IPS DF 4.7 (cell line): ENCODE results near the gene FOXC2.

Experiments
- DNase-seq: peaks from one replicate; pipeline ENCODE4 v3.0.0-alpha.2; 2013; ENCODE audit warnings: low spot score; ENCODE audit errors: extremely low read depth

The FOXC2 gene

DNA sequence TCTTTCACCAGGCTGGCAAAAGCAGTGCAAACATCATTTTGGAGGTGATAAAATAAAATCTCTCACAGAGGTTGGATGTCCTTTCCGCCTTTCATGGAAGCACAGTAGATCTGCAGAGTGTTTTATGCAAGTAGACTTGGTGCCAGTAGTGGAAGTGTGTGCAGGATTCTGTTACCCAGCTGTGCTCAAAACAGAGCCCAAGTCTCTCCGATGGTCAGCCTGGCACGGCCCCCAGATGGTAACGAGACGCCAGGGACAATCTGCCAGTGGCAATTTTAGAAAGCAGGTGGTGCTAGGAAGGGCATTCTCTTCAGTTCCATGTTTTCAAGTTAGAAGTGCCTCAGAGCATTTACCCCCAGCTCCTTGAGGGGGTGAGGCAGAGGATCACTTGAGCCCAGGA, 10.1 kb upstream of the FOXC2 start:
- no peak for DNase-seq

DNA sequence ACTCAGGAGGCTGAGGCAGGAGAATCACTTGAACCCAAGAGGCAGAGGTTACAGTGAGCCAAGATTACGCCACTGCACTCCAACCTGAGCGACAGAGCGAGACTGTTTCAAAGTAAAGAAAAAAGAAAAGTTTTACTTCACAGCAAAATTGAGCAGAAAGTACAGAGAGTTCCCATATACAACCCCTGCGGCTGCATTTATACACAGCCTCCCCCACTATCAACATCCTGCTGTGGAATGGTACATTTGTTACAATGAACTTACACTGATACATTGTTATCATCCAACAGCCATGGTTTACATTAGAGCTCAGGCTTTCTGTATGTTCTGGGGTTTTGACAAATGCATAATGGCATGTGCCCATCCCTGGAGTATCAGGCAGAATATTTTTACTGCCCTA, 9.0 kb upstream of the FOXC2 start:
- DNase-seq = no peak

DNA sequence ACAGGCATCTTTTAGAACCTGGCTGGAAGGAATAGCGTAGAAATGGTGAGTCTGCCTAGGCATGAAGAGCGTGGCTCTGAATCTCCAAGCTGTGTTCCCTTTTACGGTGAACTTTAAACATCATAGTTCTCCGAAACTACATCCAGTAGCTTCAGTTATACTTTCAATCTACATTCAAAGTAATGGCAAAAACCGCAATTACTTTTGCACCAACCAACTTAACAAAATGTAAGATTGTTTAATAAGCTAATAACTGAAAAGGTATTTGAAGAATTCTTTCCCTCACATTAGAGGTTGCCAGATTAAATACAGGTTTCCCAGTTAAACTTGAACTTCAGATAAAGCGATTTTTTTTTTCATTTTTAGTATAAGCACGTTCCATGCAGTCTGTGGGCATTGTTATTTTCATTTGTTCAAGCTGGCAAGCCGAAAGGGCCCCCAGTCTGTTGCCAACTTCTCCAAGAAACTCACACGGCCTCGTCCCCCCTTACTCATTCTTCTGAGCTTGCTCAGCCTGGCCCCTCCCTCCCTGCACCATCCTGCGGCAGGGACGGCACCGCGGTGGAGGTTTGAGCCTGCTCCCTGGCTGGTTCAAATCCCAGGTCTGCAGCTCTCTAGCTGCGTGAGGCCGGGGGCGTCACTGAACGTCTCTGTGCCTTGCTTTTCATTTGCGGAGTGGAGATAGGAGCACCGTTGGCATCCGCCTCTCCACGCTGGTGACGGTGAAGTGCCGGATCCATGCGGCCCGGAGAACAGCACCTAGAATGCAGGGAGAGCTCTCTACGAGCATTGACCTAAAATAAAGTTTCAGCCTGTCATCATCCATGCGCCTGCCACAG, 8.1 kb upstream of the FOXC2 start:
- DNase-seq = no peak

DNA sequence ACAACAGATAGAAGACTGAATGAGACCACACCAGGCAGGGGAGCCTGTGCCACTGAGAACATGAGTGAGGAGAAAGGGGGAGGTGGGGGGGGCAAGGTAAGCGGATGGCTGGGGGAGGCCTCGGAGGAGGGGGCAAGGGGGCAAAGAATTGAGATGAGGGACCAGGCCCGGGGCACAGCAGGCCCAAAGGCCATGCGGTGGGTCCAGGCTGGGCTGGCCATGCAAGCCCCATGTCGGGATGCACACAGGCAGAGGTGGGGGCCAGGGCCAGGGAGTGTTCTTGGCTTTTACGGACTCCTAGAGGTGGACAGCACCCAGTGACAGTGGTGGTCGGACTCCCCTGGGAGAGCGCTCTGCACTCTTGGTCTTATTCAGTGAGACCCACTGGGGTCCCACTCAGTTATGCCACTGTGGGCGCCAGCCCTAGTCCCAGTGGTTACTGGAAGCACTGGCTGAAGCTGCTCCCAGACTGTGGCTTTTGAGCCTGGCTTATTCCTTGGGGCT, 6.8 kb upstream of the FOXC2 start:
- no peak for DNase-seq

DNA sequence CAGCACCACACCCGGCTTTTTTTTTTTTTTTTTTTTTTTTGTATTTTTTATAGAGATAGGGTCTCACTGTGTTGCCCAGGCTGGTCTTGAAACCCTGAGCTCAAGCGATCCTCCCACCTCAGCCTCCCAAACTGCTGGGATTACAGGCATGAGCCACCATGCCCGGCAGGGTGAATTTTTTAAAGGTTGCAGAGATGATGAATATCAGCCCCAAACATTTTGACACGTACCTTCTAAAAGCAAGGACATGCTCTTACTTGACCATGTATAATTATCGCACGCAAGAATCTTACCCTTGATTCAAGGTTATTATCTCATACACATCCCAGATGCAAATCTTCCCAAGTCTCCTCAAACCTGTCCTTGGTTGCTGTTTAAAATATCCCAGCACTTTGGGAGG, 4.3 kb upstream of the FOXC2 start:
- no peak for DNase-seq

DNA sequence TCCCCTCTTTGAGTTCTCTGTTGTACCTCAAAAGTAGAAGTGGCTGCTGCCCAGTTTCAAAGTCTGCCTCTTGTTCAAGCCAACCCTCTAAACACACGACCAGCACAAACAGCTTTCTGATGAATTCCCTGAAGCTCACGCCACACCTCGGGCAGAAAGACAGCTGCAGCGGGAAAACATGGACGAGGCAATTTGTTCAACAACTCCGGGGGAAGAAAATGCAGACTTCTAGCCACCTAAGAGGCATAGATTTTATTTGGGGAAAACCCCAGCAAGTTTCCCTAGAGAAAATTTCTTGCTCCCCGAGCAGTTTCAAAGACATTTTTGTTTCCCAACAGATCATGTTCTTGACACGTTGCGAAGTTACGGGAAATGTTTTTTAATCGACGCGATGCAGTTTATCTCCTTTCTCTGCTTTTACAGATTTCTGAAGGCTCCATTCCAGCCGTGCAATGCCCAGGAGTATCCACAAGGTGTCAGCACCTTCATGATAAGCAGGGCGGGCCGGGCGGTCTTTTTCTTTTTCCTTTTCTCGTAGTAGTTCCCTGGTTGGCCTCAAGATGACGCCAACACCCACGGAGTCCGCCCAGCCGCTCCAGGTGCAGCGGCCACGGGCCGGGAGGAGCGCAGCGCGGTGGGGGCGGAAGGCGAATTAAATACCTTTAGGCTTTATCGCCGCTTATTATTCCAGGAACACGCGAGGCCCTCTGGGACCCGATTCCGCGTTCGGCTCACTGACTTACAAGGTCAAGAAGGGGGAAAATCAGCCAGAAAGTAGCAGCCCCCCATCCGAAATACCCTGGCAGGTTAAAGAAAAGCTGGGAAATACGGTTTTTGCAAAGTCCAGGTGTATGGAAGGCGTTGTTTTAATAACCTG, 2.9 kb upstream of the FOXC2 start:
- no peak for DNase-seq

DNA sequence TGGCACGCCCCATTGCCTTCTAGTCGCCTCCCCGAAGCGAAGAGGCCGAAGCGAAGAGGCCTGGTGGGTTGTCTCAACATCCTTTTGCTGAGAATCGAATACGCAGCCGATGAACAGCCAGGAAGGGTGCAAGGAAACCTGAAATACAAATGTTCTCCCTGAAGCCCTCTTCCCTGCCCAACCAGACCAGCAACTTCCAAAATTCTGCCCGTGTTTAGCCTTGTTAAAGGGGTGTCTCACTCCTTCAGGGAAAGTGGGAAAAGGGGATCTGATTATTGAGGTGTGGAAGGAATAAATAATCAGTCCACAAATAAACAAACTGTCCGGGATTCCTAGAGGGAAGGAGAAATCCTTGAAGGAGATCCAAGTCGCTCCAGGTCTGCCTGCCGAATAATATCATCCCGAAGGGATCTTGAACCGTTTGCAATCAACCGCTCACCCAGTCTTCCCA, 1.4 kb upstream of the FOXC2 start:
- DNase-seq = no peak

DNA sequence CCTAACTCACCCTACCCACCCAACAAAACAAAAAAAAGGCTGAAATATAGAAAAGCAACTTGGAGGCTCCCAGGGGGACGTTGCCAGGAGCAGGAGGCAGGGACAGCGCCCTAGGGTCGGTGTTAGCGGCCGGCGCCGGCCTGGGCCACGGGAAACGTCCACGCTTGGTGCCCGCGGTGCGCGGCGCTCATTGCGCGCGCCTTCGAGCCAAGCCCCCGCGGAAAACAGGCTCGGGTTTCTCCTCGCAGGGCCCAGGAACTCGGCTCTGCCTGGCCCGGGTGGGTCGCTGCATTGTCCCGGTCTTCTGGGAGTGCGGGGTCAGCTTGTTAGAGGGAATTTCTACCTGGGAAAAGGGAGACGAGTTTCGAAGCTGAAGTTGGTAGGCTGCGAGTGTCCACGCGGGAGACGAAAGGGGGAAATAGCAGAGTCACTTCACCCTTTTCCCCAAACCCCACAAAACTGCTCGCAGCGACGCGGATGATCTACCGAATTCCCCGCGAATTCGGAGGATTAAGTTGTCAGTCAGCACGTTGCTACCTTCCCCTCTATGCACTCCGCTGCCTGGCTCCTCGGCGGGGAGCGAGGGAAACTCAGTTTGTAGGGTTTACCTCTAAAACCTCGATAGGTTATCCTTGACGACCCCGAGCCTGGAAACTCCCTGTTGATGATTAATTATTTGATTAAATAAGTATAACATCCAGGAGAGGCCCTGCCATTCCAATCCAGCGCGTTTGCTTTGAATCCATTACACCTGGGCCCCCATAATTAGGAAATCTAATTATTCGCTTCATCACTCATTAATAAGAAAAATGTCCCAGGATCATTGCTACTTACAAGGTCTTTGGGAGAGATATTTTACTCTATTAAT, 751 bp upstream of the FOXC2 start:
- no peak for DNase-seq

DNA sequence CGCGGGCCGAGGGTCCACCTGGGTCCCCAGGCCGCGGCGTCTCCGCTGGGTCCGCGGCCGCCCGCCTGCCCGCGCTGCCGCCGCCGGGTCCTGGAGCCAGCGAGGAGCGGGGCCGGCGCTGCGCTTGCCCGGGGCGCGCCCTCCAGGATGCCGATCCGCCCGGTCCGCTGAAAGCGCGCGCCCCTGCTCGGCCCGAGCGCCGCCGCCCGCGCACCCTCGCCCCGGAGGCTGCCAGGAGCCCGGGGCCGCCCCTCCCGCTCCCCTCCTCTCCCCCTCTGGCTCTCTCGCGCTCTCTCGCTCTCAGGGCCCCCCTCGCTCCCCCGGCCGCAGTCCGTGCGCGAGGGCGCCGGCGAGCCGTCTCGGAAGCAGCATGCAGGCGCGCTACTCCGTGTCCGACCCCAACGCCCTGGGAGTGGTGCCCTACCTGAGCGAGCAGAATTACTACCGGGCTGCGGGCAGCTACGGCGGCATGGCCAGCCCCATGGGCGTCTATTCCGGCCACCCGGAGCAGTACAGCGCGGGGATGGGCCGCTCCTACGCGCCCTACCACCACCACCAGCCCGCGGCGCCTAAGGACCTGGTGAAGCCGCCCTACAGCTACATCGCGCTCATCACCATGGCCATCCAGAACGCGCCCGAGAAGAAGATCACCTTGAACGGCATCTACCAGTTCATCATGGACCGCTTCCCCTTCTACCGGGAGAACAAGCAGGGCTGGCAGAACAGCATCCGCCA, 504 bp downstream of the FOXC2 start:
- DNase-seq = no peak

DNA sequence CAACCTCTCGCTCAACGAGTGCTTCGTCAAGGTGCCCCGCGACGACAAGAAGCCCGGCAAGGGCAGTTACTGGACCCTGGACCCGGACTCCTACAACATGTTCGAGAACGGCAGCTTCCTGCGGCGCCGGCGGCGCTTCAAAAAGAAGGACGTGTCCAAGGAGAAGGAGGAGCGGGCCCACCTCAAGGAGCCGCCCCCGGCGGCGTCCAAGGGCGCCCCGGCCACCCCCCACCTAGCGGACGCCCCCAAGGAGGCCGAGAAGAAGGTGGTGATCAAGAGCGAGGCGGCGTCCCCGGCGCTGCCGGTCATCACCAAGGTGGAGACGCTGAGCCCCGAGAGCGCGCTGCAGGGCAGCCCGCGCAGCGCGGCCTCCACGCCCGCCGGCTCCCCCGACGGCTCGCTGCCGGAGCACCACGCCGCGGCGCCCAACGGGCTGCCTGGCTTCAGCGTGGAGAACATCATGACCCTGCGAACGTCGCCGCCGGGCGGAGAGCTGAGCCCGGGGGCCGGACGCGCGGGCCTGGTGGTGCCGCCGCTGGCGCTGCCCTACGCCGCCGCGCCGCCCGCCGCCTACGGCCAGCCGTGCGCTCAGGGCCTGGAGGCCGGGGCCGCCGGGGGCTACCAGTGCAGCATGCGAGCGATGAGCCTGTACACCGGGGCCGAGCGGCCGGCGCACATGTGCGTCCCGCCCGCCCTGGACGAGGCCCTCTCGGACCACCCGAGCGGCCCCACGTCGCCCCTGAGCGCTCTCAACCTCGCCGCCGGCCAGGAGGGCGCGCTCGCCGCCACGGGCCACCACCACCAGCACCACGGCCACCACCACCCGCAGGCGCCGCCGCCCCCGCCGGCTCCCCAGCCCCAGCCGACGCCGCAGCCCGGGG, 1.3 kb downstream of the FOXC2 start:
- DNase-seq = no peak

DNA sequence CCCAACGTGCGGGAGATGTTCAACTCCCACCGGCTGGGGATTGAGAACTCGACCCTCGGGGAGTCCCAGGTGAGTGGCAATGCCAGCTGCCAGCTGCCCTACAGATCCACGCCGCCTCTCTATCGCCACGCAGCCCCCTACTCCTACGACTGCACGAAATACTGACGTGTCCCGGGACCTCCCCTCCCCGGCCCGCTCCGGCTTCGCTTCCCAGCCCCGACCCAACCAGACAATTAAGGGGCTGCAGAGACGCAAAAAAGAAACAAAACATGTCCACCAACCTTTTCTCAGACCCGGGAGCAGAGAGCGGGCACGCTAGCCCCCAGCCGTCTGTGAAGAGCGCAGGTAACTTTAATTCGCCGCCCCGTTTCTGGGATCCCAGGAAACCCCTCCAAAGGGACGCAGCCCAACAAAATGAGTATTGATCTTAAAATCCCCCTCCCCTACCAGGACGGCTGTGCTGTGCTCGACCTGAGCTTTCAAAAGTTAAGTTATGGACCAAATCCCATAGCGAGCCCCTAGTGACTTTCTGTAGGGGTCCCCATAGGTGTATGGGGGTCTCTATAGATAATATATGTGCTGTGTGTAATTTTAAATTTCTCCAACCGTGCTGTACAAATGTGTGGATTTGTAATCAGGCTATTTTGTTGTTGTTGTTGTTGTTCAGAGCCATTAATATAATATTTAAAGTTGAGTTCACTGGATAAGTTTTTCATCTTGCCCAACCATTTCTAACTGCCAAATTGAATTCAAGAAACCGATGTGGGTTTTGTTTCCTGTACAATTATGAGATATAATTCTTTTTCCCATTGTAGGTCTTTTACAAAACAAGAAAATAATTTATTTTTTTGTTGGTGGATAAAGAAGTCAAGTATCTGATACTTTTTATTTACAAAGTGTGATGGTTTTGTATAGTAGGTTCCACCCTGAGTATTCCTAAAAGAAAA, 2.3 kb downstream of the FOXC2 start:
- no peak for DNase-seq

DNA sequence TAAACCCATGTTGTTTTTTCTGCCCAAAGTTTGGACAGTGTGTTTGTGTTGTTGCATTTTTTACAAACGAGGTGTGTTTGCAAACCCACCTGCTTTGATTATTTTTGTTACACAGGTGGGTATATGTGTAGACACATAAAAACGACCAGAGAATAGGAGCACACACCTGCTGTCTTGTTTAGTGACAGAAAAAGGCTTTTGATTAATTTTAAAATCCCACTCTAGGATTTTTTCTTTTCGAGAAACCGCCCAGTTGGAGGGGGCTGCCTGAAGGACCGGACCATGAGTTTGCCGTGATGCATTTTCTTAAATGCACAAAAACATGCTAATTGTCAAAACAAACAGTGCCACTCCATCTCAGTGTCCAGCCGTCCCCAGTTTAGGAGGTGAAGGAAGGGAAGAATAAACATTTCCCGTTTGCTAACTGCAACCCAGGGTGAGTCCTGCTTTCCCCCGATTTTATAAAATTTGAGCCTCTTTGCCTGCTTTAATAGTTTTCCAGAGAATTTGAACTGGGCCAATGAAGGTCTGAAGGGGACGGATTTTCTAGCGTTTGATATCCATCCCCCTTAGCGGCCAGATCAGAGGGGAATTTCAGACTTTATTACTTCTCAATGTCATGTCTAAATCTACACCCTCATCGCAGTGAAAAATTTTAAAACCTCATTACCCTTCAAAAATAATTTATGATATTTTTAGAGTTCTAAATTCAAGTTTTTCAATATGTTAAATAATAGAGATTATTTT, 3.2 kb downstream of the FOXC2 start:
- DNase-seq = no peak

DNA sequence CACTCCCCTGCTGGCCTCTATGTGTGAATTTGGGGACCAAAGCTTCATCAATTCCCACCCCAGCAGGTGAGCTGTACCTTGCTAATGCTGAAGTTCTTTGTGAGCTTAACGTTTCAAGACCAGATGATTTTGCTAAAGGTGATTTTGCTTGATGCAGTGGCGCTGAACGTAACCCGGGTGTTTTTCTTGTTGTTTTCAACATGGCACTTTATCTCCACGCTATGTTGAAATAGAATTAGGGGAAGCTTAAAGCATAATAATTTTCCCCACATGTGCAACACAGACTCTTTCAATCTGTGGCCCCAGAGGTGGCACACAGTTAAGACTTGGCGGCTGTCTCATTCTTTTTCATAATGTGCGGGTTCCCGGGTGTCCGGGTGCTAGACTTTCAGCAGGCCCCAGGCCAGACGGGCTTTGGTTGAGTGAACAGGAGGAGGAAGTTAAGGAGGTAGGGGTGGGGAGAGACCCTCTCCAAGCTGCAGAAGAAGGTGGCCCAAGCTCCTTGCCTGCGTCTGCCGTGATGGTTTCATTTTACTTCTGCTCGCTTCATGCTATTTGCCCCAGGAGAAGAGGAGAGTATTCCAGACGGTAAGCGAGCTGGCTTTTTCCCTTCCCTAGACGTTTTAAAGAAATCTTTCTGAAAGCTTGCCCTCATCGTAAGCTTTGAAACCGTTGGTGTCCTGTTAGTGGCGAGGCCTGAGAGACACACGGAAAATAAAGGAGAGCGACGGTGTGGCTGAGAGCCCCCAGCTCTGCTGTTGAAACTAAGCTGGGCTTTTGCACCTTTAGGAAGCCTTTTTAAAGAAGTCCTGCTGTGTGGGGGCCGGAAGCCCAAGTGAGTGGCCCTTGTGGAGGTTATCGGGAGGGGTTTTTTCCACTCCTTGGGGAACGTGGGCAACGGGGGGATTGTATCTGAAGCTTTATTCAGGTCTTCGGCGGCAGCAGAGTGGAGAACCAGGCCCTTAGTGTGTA, 4.2 kb downstream of the FOXC2 start:
- DNase-seq = no peak

DNA sequence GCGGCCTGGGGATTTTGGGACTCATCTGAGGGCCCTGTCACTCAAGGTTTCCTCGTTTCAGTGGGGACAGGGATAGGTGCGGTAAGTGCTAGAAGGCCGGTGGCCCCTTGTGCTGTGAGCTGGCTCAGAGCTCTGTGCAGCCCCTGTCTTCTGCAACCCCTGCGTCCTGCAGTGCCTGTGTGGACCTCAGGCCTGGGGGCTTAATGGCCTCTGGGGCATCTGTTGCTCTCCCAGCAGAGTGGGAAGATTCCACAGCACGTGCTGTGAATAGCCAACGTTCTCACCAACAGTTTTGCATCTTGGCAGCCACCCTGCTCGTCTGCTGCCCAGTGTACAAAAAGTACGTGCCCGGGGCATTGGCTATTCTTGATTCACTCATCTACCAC, 4.9 kb downstream of the FOXC2 start:
- no peak for DNase-seq

DNA sequence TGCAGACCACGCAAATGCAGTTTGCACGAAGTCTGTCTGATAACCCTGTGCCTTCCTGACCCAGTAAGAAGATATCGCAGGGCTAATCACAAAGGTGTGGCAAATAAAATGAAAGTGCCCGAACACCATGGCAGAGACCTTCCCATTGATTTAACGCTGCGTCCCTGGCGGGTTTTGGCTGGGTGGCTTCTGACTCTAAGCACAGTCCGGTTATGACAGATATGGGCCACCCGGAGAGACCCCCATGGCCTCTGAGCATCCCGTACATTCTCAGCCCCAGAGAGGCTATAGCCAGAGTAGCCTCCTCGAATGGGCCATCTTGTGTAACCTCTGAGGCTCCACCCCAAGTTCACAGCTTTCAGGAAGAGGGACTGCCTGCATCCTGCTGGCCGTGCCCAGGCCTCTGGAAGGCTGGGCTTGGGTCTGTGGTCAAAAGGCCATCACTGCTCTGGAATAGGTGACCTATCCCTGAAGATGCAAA, 5.5 kb downstream of the FOXC2 start:
- DNase-seq = no peak

DNA sequence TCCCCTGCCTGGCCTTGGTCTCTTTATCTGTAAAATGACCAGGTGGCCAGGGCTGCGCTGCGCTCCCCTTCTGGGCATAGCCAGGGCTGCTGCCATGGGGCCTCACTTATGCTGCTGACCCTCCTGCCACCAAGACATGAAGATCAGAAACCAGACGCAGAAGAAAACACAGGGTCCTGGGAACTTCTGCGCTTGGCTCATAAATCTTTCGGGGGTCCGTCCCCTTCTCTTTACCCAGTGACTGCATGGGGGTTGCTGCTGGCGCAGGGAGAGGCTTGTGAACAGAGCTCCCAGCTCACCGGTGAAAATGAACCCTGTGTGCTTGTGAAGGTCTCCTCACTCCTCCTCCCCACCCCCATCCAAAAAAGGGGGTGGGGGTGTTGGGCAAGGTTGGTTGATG, 6.0 kb downstream of the FOXC2 start:
- no peak for DNase-seq

DNA sequence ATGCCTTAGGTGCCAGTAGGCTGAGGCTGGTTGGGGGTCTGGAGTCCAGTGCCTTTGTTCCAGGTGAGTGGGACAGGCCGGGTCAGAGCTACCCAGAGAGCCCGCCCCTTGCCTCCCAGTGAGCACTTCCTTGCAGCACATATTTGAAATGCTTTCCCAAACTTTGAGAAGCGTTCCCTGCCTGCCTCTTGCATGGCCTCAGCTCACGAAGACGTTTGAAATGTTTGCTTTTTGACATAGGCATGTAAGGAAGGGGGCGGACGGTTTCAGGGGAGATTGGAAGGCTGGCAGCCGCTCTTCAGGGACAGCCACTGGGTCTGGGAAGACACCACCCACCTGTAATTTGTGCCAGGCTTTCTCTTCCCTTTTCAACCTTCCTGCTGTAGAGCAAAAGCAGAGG, 6.6 kb downstream of the FOXC2 start:
- no peak for DNase-seq
